H9 (cell line): ENCODE results near the gene RNF40. TPM values are rescaled to one million over a fixed set of nuclear protein-coding genes. Genes with fewer than 3 reads are reported as not detected.

Source experiments
- DNase-seq: peaks from one replicate; pipeline ENCODE4 v3.0.0-alpha.2; 2017
- H2AFZ ChIP-seq: one replicate; pipeline ENCODE4 v1.6.1; 2013; ENCODE audit warnings: mild to moderate bottlenecking, low read length, control low read depth, moderate library complexity
- H2AK5ac ChIP-seq: 2 replicates; pipeline ENCODE4 v1.6.1; 2013; ENCODE audit warnings: low read length, control low read depth, mixed read lengths; ENCODE audit not compliant: insufficient read length
- H2BK120ac ChIP-seq: one replicate; pipeline ENCODE4 v1.6.1; 2013; ENCODE audit warnings: low read depth, mild to moderate bottlenecking, low read length, control low read depth, inconsistent platforms; ENCODE audit not compliant: poor library complexity, severe bottlenecking
- H2BK12ac ChIP-seq: 2 replicates; pipeline ENCODE4 v1.6.1; 2013; ENCODE audit warnings: low read length, control low read depth, mixed read lengths, low read depth; ENCODE audit not compliant: insufficient read length
- H2BK15ac ChIP-seq: 2 replicates; pipeline ENCODE4 v1.6.1; 2013; ENCODE audit warnings: low read depth, low read length, control low read depth
- H2BK20ac ChIP-seq: one replicate; pipeline ENCODE4 v1.6.1; 2013; ENCODE audit warnings: low read depth, mild to moderate bottlenecking, low read length, control low read depth, inconsistent platforms; ENCODE audit not compliant: poor library complexity, severe bottlenecking
- H2BK5ac ChIP-seq: 2 replicates; pipeline ENCODE4 v1.6.1; 2013; ENCODE audit warnings: low read length, control low read depth, mixed read lengths; ENCODE audit not compliant: insufficient read length
- H3K14ac ChIP-seq: 2 replicates; pipeline ENCODE4 v1.6.1; 2013; ENCODE audit warnings: low read length, control low read depth; ENCODE audit not compliant: insufficient read depth
- H3K18ac ChIP-seq: 2 replicates; pipeline ENCODE4 v1.6.1; 2013; ENCODE audit warnings: low read depth, mild to moderate bottlenecking, mixed read lengths, low read length, control low read depth; ENCODE audit not compliant: insufficient read length
- H3K23ac ChIP-seq: 2 replicates; pipeline ENCODE4 v1.6.1; 2013; ENCODE audit warnings: low read length, control low read depth, mixed read lengths, low read depth; ENCODE audit not compliant: insufficient read length
- H3K23me2 ChIP-seq: 2 replicates; pipeline ENCODE4 v1.6.1; 2013; ENCODE audit warnings: low read depth, mild to moderate bottlenecking, mixed read lengths, low read length, control low read depth; ENCODE audit not compliant: insufficient read length, poor library complexity, severe bottlenecking
- H3K27ac ChIP-seq: 2 replicates; pipeline ENCODE4 v1.5.1; 2013; ENCODE audit warnings: low read length, control low read depth, mixed read lengths, low read depth; ENCODE audit not compliant: insufficient read length
- H3K27me3 ChIP-seq: 2 replicates; pipeline ENCODE4 v1.6.1; 2013; ENCODE audit warnings: low read length, control low read depth, inconsistent platforms; ENCODE audit not compliant: insufficient read depth
- H3K4ac ChIP-seq: 2 replicates; pipeline ENCODE4 v1.6.1; 2013; ENCODE audit warnings: low read depth, mild to moderate bottlenecking, control low read depth, inconsistent platforms, low read length, moderate library complexity
- H3K4me1 ChIP-seq: 2 replicates; pipeline ENCODE4 v1.6.1; 2013; ENCODE audit warnings: low read length, control low read depth, inconsistent platforms; ENCODE audit not compliant: insufficient read depth
- H3K4me2 ChIP-seq: 2 replicates; pipeline ENCODE4 v1.6.1; 2013; ENCODE audit warnings: low read length, control low read depth, mixed read lengths; ENCODE audit not compliant: insufficient read length, insufficient read depth
- H3K56ac ChIP-seq: 2 replicates; pipeline ENCODE4 v1.6.1; 2013; ENCODE audit warnings: low read depth, mild to moderate bottlenecking, mixed read lengths, low read length, control low read depth; ENCODE audit not compliant: insufficient read length
- H3K79me1 ChIP-seq: 2 replicates; pipeline ENCODE4 v1.6.1; 2013; ENCODE audit warnings: low read depth, mild to moderate bottlenecking, moderate library complexity, low read length, control low read depth, inconsistent platforms; ENCODE audit not compliant: insufficient read depth, poor library complexity, severe bottlenecking
- H3K79me2 ChIP-seq: 2 replicates; pipeline ENCODE4 v1.6.1; 2013; ENCODE audit warnings: low read length, control low read depth, inconsistent platforms; ENCODE audit not compliant: insufficient read depth
- H3K9ac ChIP-seq: 2 replicates; pipeline ENCODE4 v1.6.1; 2013; ENCODE audit warnings: low read length, control low read depth, mixed read lengths; ENCODE audit not compliant: insufficient read length; ENCODE audit errors: extremely low read depth
- H3K9me3 ChIP-seq: one replicate; pipeline ENCODE4 v1.6.1; 2013; ENCODE audit warnings: low read depth, low read length, inconsistent platforms; ENCODE audit not compliant: control insufficient read depth
- H3T11ph ChIP-seq: one replicate; pipeline ENCODE4 v1.6.1; 2013; ENCODE audit warnings: mild to moderate bottlenecking, low read length, control low read depth, inconsistent platforms
- H4K20me1 ChIP-seq: one replicate; pipeline ENCODE4 v1.6.1; 2013; ENCODE audit not compliant: control insufficient read depth, insufficient read length, insufficient read depth
- H4K5ac ChIP-seq: 2 replicates; pipeline ENCODE4 v1.6.1; 2013; ENCODE audit warnings: low read depth, mild to moderate bottlenecking, mixed read lengths, low read length, control low read depth; ENCODE audit not compliant: insufficient read length
- H4K8ac ChIP-seq: replicated peaks from 2 replicates; pipeline ENCODE4 v1.6.1; 2013; ENCODE audit warnings: low read length, control low read depth, mixed read lengths, low read depth; ENCODE audit not compliant: insufficient read length
- H4K91ac ChIP-seq: 2 replicates; pipeline ENCODE4 v1.6.1; 2013; ENCODE audit warnings: low read depth, mild to moderate bottlenecking, moderate library complexity, mixed read lengths, low read length, control low read depth; ENCODE audit not compliant: insufficient read length
- H3K27ac Mint-ChIP-seq, 3 experiments: 2 replicates in 2 of 3; 3 replicates in 1 of 3; pipeline ENCODE4 v1.8.0; 2020 to 2021; ENCODE audit warnings: mixed read lengths in 3 of 3, mild to moderate bottlenecking in 1 of 3, moderate library complexity in 1 of 3
- H3K27me3 Mint-ChIP-seq: 2 replicates; pipeline ENCODE4 v1.8.0; 2021; ENCODE audit warnings: low read depth, mild to moderate bottlenecking, moderate library complexity, mixed read lengths
- H3K36me3 Mint-ChIP-seq, 3 experiments: 2 replicates in 2 of 3; 3 replicates in 1 of 3; pipeline ENCODE4 v1.8.0; 2020 to 2021; ENCODE audit warnings: low read depth in 3 of 3, mixed read lengths in 3 of 3; ENCODE audit not compliant: insufficient read depth in 1 of 3
- H3K4me1 Mint-ChIP-seq, 2 experiments: 2 replicates each; pipeline ENCODE4 v1.8.0; 2020; ENCODE audit warnings: mixed read lengths in 2 of 2
- H3K4me3 Mint-ChIP-seq, 2 experiments: 2 replicates in 1 of 2; 3 replicates in 1 of 2; pipeline ENCODE4 v1.8.0; 2020 to 2021; ENCODE audit warnings: mild to moderate bottlenecking in 2 of 2, mixed read lengths in 2 of 2, moderate library complexity in 1 of 2
- H3K9me3 Mint-ChIP-seq, 2 experiments: 2 replicates in 1 of 2; 3 replicates in 1 of 2; pipeline ENCODE4 v1.8.0; 2020; ENCODE audit warnings: mild to moderate bottlenecking in 2 of 2, mixed read lengths in 2 of 2, moderate library complexity in 1 of 2
- WGBS: extraction: QIAGEN DNeasy Blood & Tissue Kit; methylation state at CpG from one replicate; pipeline ENCODE4 v1.1.7; 2013; ENCODE audit warnings: missing lambda C conversion rate, low lambda C conversion rate, mixed read lengths; ENCODE audit not compliant: insufficient read length; ENCODE audit errors: extremely low coverage; 5-methylcytosine and 5-hydroxymethylcytosine counted together
- total RNA-seq: library from RNA; stranded (reverse); gene quantifications from 2 replicates; pipeline ENCODE4 v1.2.1, GENCODE V29; 2021
- TF ChIP-seq, protein P1 (sequence below): fragments of 200-600 bp; sonication (generic); conservative IDR thresholded peaks from 3 replicates; pipeline ENCODE4 v1.8.0; 2021; ENCODE audit warnings: antibody characterized with exemption, mild to moderate bottlenecking

Gene RNF40
- total RNA-seq, 1 experiment from 2014 or later, result 103 TPM

DNA sequence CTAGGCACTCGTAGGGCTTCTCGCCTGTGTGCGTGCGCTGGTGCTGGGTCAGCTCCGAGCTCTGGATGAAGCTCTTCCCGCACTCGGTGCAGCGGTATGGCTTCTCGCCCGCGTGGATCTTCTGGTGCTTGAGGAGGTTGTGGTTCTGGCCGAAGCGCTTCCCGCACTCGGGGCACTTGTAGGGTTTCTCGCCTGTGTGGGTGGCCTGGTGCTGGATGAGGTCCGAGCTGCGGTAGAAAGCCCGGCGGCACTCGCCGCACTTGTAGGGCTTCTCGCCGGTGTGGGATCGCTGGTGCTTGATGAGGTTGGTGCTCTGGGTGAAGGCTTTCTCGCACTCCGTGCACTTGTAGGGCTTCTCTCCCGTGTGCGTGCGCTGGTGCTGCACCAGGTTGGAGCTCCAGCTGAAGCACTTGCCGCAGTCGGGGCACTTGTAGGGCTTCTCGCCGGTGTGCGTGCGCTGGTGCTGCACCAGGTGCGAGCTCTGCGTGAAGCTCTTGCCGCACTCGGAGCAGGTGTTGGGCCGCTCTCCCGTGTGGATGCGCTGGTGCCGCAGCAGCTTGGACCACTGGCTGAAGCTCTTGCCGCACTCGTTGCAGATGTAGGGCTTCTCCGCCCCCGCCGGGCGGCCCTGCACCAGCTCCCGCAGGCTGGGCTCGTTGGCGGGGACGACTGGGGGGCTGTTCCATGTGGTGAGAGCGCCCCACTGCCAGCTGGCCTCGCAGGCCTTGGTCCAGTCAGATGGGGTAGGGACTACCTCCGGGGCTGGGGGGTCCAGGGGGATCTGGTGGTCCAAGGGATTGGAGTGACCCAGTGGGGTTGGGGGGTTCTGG is 21.4 kb downstream of the RNF40 start:
- TF ChIP-seq, protein P1, sequence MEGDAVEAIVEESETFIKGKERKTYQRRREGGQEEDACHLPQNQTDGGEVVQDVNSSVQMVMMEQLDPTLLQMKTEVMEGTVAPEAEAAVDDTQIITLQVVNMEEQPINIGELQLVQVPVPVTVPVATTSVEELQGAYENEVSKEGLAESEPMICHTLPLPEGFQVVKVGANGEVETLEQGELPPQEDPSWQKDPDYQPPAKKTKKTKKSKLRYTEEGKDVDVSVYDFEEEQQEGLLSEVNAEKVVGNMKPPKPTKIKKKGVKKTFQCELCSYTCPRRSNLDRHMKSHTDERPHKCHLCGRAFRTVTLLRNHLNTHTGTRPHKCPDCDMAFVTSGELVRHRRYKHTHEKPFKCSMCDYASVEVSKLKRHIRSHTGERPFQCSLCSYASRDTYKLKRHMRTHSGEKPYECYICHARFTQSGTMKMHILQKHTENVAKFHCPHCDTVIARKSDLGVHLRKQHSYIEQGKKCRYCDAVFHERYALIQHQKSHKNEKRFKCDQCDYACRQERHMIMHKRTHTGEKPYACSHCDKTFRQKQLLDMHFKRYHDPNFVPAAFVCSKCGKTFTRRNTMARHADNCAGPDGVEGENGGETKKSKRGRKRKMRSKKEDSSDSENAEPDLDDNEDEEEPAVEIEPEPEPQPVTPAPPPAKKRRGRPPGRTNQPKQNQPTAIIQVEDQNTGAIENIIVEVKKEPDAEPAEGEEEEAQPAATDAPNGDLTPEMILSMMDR, result no peak
- H3K4me3 Mint-ChIP-seq, result no peak overlapping the region
- H2AFZ ChIP-seq, result no peak overlapping the region

More for the DNA sequence above, 21.4 kb downstream of the RNF40 start:
- Histone ChIP-seq H3K4me2 (no peak overlapping the region), H3K27ac (no peak overlapping the region), H2BK5ac (no peak overlapping the region), H3K14ac (no peak overlapping the region), H3K18ac (no peak overlapping the region), H2BK20ac (no peak overlapping the region), H2BK15ac (no peak overlapping the region), H2BK120ac (no peak overlapping the region), H3K4me1 (no peaks in the 10 kb centered on the region), H3T11ph (no peak overlapping the region), H3K9ac (no peak overlapping the region), H4K8ac (no peak overlapping the region), H3K27me3 (no peaks in the 10 kb centered on the region), H3K79me2 (peaks cover 3% of the 10 kb centered on the region; the same call in 1 of the 2 replicates), H4K20me1 (peaks cover 3% of the 10 kb centered on the region), H3K23ac (no peak overlapping the region), H3K23me2 (peaks cover 12% of the 10 kb centered on the region), H2BK12ac (no peak overlapping the region), H3K56ac (no peak overlapping the region), H3K9me3 (no peaks in the 10 kb centered on the region), H2AK5ac (no peak overlapping the region), H4K5ac (no peak overlapping the region), H4K91ac (no peak overlapping the region), H3K4ac (no peak overlapping the region), H3K79me1 (peaks cover 5% of the 10 kb centered on the region)
- Mint-ChIP-seq H3K36me3 (peaks cover 14 to 36% (median 26%) of the 10 kb centered on the region in 3 experiments; a peak in 6 of 7 replicates), H3K9me3 (no peaks in the 10 kb centered on the region), H3K4me1 (peaks cover 20 to 29% of the 10 kb centered on the region in 2 experiments), H3K27me3 (peaks cover 1% of the 10 kb centered on the region), H3K27ac (no peak overlapping the region)
- no peak for DNase-seq
- no CpG with 5 or more reads among the region's 57 CpGs for WGBS
